GM23248 (cell line): ENCODE measurements around the gene SECISBP2L.

Source experiments
- EZH2 ChIP-seq: fragments of 200-600 bp; sonication (generic); IDR thresholded peaks from 2 replicates; pipeline ENCODE4 v1.6.1; 2018; ENCODE audit warnings: antibody characterized with exemption, mild to moderate bottlenecking; ENCODE audit not compliant: insufficient read depth, poor library complexity, severe bottlenecking
- EZH2phosphoT487 ChIP-seq: fragments of 200-600 bp; sonication (generic); IDR thresholded peaks from 2 replicates; pipeline ENCODE4 v1.6.1; 2018; ENCODE audit warnings: antibody characterized with exemption, moderate library complexity, mild to moderate bottlenecking, low read depth; ENCODE audit not compliant: insufficient read depth

DNA sequence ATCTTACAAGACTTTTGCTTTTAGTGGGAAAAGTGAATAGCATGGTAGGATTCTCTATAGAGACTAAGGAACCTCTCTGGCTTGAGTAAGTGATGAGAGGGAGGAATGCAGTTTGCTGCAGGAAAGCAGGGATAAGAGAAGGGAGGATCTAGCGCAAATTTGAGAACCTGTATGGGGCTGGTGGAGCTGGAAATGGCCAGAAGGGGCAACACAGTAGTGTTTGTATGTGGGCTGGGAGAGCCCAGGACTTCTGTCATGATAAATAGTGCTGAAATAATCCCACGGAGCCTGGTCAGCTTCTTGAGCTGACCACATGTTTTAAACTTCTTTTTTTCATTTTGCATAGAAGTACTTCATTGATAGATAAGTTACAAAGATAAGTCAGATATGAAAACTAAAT is 71.4 kb downstream of the SECISBP2L start:
- TF ChIP-seq EZH2 (no peak), EZH2phosphoT487 (no peak)
